LoVo (cell line): ENCODE data around the gene PARP3.

Experiments used
- DNase-seq: peaks from one replicate; pipeline ENCODE4 v3.0.0-alpha.2; 2016; ENCODE audit warnings: low spot score

The PARP3 gene

DNA sequence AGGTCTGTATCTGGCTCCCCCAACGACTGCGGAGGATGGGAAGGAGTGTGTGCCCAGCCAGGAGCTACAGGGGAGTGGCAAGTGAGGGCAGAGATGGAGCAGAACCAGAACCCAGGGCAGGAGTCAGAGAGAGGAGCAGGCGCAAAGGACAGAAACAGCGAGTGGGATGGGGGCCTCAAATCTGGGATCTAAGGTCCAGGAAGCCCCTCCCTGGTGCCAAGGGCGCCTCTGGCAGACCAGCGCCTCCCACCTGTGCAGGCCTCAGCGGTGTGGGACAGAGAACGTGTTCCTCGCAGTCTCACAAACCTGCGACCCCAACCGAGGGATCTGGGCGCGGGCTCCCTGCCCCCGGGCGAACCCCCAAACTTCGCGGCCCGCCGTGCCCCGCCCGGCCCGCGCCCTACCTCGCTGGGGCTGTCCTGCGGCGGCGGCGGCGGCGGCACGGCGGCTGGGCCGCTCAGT, 24.8 kb downstream of the PARP3 start:
- no peak for DNase-seq

DNA sequence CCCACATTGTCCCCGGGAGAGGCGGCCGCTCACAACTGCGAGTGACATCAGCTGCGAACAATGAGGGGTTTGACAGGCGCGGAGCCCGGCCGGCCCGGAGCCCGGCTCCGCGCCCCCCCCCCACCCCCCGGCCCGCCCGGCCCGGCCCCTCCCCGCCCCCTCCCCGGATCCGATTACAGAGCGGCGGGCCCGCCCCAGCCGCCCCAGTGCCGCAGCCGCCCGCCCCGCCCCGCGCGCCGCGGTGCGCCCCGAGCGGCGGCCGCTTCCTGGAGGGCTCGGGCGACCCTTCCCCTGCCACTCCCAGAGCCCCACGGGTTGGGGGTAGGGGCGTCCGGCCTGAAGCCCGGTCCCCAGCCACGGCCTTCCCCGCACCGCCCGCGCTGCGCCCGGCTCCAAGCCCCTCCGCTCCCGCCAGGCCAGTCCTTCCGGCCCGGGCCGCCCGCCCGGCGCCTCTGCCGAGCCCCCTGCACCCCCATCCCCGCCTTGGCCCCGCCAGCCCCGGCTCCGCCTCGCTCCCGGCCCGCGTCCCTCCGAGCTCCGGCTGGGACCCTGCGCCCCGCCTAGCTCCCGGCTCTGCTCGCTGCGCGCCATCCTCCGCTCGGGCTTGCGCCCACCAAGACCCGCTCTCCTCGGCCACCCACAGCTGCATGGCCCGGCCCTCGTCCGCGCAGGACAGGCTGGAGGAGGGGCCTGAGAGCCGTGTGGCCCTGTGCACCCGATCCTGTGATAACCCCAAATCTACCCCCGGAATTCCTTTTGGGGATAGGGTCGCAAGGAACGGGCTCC, 25.4 kb downstream of the PARP3 start, which contains the start of gene PCBP4:
TSS of gene PCBP4 (minus strand) at position 71 of the 786 bp plus-strand sequence. CDS start 6,214 bp downstream, outside the sequence.
- peak; percentile 63 for DNase-seq

DNA sequence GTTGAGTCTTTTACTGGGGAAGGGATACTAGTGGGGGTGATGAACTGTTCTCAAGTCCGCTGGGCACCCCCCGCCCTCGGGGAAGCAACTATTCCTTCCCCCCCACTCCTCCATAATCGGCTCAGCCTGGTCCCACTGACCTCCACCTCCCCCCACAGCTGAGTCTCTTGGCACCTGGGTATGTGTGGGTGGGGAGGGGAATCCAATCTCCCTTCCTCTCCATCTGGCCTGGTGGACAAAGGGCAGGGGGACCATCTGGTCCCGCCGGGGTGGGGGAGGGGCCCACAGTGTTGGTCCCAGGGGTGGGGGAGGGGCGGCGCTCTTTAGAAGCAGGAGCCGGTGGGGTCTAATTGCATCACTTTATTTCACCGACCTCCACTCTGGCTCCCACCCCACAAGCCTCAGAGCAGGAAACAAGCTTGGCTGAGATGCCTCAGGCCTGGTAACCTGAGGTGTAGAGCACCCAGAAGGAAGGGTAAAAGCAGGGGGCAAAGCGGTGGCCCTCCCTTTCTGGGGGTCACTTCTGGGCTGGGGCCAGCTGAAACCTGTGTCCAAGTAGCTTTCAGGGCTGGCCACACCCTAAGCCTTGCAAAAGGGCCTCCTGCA, 26.1 kb downstream of the PARP3 start:
- DNase-seq: no peak

DNA sequence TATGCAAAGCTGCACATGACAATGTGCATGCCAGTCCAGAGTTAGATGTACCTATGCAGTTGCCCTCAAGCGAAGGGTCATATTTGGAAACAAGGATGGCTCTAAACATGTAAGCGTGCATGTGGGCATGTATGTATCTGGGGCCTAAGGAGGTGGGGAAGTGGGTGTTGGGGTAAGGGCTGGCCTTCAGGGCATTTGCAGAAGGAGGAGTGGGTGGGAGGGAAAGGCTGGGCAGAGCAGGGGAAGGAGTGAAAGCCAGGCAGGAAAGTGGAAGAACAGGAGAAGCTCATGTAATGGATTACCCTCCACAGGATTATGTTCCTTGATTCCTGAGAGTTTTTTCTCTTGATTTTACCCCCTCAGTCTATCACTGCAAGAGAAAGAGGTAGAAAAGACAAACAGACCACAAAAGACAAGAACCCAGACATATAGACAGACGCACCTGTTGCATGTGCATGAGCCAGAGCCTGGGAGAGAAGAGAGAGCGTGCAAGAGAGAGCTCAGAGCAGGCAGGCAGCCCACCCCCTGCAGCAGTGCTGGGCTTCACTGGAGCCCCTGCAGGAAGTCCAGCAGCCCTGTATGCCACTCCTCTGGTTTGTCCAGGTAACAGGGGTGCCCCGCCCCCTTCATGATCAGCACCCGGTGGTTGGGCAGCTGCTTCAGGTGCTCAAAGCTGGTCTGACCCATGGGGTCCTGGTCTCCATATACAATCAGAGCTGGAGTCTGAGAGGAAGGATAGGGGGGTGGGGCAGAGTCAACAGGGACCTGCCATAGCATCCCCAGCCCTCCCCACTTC, 26.9 kb downstream of the PARP3 start:
- no peak for DNase-seq

DNA sequence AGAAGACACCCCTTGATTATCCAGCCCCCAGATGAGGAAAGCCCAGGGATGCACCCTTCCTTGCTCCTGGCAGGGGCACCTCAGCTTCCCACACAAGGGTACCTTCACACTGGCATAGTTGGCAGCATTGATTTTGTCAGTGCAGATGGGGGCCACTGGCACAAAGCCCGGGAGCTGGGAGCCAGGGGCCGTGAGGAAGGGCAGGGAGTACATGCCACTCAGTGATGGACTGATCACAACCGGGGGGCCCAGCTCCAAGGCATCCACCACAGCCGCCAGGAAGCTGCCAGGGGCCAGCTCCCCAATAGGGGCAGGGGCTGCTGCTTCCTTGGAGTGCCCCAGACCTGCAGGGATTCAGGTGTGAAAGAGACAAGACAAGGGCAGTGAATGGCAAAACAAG, 27.7 kb downstream of the PARP3 start:
- no peak for DNase-seq

DNA sequence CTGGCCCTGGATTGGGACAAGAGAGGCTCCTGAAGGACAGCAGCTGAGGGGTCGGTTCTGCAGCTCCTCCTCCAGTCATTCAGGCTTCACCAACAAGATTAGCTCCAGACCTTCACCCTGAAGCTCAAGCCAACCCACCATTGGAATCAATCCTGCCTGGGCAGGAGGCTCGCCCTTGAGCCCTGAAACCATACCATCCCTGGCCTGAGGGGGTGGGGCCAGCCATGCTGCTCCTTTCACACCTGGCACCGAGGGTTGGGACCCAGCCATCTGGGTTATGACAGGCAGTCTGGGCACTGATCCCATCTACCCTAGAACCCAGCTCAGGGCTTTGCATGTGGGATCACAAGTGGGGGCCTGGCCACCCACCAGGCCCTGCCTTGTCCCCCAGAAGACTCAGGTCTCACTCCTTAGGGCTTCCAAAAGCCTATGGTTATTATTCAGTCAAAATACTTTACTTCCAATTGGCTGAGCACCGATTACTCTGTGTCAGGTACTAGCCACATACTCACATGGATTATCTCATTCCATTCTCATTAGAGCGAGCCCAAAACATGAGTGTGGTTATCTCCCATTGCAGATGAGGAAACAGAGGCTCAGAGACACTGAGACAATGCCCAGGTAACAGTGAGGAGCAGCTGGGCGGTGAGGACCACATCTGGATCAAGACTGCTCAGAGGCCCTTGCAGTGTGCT, 28.6 kb downstream of the PARP3 start:
- DNase-seq: no peak

DNA sequence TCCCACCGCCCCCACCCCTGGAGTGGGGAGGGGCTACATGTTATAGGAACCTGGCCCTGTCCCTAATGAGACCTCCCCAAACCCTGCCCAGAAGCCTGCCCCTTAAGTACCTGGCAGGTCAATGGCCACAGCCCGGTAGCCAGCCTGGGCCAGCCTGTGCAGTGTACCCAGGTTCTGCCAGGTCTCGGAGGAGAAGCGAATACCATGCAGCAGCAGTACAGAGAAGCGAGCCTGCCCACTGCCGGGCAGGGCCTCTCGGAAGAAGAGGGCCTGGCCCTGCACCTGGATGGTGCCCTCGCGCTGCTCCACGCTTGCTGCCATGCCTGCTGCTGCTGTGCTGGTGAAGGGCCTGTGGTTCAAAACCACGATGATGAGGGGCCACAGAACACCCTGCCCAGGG, 29.2 kb downstream of the PARP3 start:
- no peak for DNase-seq

DNA sequence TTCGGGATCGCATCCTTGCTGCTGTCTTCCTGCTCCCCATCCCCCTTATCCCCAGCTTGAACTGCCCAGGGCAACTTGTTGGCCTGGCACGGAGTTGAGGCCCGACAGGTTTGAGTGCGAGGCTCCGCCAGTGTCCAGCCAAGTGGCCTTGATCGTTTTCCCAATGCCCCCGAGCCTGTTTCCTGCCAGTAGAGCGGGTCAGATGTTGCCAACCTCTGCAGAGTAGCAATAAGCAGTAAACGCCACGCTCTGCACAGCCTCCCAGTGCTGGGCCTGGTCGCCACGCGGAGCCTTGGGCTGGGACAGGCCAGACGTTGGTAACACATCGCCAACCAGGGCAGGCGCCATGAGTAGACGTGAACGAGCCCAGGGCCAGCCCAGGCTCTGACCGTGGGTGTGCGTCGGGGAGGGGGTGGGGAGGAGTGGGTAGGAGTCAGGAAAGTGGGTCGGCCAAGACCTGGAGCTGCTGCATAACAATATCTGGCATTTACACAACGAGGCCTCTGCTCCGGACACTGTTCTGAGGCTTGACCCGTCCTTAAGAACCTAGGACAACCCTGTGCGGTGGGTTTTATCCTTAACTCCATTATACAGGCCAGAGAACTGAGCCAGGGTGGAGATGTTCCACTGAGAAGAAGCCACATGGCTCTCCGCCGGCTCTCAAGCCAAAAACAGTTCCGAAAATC, 32.3 kb downstream of the PARP3 start:
- no peak for DNase-seq

DNA sequence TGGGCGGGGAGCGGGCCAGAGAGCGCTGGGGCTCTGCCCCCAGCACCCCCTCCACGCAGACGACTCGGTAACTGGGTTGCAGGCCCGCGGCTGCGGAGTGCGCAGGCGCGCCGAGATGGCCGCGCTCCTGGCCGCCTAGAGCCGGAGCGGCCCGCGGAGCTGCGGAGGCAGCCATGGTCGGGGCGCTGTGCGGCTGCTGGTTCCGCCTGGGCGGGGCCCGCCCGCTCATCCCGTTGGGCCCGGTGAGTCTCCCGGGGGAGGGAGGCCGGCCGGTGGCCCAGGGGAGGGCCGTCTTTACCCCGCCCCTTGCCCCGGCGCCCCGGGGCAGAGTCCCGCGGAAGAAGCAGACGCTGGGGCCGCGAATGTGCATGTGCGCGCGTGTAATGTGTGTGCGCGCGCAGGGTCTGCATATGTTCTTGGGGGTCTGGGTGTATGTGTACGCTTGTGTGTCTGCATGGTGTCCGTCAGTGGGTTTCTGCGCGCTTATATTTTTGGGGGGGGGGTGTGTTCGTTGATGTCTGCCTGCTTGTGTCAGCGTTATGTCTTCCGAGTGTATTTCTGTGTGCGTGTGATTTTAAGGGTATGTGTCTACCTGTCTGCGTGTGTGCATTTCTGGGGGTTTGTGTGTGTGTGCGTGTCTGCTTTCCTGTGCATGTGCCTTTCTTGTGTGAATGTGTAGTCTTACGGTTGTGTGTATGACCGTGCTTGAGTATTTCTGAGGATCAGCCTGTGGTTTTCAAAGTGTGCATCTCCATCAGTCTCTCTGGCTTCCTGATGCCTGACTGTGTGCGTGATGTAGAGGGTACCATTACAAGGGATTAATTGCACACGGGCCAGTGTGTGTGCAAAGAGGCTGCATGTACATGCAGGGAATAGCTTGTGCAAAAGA, 33.0 kb downstream of the PARP3 start, which contains the start of gene ABHD14A:
TSS of gene ABHD14A (plus strand) at position 102 of the 889 bp plus-strand sequence. CDS start at position 174, 72 bp downstream.
- peak; percentile 76 for DNase-seq

DNA sequence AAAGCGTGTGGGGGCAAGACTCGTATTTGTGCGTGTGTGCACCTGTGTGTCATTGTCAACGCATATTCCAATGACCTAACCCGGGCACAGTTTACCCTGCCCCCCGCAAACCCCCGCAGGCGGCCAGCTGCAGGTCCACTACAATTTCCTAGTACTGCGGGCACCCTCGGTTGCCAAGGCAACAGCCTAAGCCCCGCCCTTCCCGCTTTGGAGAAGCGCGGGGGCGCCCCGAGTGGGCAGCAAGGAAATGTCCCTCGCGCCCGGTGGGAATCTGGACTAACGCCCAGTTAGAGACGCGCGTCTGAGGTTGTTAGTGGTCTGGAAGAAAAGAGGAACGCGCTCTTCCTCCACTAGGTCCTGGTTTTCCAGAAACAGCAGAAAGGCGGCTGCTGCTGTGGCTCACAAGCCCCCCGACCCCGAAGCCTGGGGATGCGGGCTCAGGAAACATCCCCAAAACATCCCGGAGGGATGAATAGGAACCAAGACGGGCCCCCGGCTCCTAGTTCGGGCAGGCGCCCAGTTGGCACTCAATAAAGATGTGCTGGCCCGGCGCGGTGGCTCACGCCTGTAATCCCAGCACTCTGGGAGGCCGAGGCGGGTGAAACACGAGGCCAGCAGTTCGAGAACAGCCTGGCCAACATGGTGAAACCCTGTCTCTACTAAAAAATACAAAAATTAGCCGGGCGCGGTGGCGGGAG, 33.8 kb downstream of the PARP3 start:
- no peak for DNase-seq

DNA sequence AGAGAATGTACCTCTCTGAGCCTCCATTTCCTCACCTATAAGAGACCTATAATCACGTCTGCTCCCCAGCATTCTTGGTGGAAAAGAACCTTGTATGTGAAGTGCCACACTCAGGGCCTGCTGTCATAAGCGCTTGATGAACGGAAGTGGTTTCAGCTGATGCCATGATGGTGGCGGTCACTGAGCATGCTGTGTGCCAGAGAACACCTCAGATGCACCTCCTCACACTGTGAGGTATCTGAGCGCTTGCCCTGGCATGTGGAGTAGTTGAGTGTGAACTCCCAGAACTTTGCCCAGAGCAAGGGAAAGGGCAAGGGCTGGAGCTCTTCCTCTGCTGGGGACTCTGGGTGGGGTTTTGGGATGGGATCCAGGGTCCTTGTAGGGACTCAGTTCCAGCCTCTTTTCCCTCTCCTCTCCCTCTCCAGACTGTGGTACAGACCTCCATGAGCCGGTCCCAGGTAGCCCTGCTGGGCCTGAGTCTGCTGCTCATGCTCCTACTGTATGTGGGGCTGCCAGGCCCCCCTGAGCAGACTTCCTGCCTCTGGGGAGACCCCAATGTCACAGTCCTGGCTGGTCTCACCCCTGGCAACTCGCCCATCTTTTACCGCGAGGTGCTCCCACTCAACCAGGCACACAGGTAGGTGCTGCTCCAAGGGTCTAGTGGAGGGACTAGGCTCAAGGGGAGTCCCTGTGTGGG, 35.4 kb downstream of the PARP3 start:
- no peak for DNase-seq

DNA sequence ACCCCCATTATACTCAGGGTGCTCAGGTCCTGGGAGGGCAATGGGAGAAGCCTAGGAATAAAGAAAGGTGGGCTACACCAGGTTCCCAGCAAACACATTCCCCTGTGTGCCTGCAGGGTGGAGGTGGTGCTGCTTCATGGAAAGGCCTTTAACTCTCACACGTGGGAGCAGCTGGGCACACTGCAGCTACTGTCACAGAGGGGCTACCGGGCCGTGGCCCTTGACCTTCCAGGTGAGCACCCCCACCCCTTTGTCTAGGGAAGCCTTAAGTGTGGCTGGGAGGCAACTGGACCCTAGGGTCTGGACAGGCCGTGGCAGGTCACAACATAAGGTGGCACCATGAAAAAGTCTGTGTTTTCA, 36.0 kb downstream of the PARP3 start:
- no peak for DNase-seq

DNA sequence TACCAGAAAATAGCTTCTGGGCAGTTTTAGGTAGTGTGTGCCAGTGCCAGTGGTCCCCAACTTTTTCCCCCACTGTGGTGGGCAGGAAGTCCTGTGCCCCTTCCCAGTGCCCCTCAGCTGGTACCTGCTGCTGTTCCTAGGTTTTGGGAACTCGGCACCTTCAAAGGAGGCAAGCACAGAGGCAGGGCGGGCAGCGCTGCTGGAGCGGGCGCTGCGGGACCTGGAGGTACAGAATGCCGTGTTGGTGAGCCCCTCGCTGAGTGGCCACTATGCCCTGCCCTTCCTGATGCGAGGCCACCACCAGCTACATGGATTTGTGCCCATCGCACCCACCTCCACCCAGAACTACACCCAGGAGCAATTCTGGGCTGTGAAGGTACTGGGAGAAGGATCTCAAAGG, 38.1 kb downstream of the PARP3 start:
- no peak for DNase-seq

DNA sequence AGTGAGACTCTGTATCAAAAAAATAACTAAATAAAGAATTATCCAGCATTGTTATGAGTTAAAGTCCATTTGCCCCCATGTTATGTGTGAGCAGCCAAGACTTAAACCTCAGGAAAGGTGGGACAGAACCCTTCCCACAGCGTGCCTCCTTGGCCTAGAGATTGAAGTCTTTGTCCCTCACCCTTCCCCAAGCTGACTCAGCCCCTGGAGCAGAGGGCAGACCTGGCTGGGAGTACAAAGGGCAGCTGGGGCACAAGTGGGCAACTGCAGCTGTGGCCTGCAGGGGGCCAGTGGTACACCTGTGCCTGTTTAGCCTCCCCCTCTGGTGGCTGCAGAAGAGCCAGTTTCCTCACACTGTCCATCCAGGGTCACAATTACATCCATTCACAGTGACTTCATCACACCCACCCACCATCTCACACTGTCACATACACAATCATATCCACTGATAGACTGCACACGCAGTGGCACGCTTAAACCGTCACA, 40.2 kb downstream of the PARP3 start:
- peak; percentile 86 for DNase-seq

DNA sequence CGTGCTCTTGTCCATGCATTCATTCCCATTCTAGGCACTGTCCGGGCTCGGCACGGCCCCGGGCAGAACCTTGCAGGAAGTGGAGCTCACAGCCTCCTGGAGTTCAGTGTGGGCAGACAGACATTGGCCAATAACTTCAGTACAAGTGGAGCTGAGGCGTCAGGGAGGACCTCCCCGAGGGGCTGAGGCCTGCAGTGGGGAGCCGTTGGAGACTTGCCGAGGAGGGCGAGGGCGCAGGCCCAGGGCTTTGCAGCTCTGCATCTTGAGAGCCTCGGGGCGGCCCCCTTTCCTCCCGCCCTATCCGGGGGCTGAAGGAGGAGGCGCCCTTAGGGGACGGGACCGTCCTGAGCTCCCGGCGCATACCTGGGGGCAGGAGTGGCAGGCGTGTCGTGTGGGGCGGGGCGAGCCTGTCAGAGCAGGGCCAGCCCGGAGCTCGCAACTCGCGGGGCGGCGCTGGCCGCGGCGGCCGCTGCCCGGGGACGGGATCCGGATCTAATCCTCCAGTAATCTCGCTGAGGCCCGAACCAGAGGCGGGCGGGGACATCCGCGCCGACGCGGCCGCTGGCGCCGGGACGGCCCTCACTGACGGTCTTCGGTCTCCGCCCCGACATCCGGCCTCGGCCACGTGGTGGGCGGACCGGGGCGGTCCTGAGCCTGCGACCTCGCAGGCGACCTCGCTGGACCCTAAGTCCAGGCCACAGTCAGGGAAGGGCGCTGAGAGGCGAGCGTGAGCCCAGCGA, 40.8 kb downstream of the PARP3 start, which contains the start of gene ACY1:
TSS of gene ACY1 (plus strand) at position 698 of the 740 bp plus-strand sequence. CDS start 530 bp downstream, outside the sequence.
- DNase-seq: peak; percentile 85

DNA sequence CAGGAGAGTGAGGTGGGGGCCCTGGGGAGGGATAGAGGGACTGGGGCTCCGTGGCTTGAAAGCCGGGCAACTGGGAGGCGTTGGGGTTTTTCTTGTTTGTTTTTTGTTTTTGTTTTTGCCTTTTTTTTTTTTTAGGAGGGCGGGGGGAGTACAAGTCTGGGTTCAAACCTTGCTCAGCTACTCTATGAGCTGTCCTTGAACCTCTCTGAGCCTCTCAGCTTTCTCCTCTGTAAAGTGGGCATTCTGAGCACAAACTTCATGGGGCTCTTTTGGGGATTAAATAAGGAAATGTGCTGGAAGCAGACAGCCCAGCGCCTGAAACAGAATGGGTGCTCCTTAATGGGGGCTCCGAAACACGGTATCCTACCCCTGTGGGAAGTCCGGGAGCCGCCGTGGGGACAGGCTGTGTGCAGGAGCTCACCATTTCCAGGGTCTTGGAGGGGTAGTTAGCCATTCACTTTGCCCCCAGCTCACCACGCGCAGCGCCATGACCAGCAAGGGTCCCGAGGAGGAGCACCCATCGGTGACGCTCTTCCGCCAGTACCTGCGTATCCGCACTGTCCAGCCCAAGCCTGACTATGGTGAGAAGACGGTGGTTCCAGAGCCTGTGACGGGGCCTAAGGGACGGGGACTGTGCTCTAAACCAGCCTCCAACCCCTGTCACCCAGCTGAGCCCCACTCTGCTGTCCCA, 41.6 kb downstream of the PARP3 start:
- DNase-seq: no peak

DNA sequence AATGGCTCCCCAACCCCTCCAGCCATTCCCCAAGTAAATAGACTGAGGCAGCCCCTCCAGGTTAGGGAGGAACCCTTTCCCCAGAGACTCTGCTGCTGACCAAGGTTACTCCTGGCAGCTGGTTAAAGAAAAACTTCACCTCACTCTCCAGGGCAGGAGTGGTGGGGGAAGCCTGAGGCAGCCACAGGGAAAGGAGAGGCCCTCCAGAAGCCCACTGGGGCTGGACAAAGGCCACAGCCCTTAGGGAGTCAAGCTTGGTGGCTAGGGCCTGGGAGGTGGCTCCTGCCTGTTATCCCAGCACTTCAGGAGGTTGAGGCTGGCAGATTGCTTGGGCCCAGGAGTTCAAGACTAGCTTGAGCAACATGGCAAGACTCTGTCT, 42.1 kb downstream of the PARP3 start:
- DNase-seq: no peak

DNA sequence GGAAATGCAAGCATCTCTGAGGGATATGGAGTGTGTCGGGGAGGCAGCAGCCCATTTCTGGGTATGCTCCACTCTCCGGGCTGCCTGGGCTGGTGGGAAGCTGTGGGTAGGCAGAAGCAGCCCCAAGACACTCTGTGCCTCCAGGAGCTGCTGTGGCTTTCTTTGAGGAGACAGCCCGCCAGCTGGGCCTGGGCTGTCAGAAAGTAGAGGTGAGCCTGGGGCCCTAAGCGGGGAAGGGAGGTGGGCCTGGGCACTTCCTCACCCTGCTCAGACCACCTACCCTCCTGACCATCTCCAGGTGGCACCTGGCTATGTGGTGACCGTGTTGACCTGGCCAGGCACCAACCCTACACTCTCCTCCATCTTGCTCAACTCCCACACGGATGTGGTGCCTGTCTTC, 42.9 kb downstream of the PARP3 start:
- no peak for DNase-seq
